IMR-90 (cell line): ENCODE measurements around the gene CDC73. TPM values are rescaled to one million over a fixed set of nuclear protein-coding genes. Genes with fewer than 3 reads are reported as not detected.
A peak's percentile ranks its signal among the peaks of the same experiment; 100 is the strongest.

Experiments used
- ATAC-seq: fragments of 200-7000 bp; cut with Tn5 transposase; 2 replicates; pipeline ENCODE4 v1.9.1; 2020; ENCODE audit warnings: low read depth, mild to moderate bottlenecking, moderate library complexity
- BruUV-seq: library from RNA; stranded (reverse); fragments of 400-500 nt; replicated peaks from 2 replicates; lab custom pipeline; 2021; lab: Mats Ljungman, UMichigan
- CTCF ChIA-PET: fragments of 300-600 bp; formaldehyde crosslinking; extraction: SDS; loops from one replicate; lab custom pipeline; 2021; ENCODE audit warnings: antibody characterized with exemption; lab: Yijun Ruan, JAX
- POLR2A ChIA-PET: fragments of 300-600 bp; sonication (Branson Sonifier 250); formaldehyde crosslinking; loops from one replicate; lab custom pipeline; 2022; ENCODE audit warnings: antibody characterized with exemption; ENCODE audit not compliant: unreplicated experiment; lab: Charles Lee
- DNase-seq: peaks from one replicate; pipeline ENCODE4 v3.0.0; 2013
- H2AFZ ChIP-seq: replicated peaks from 2 replicates; pipeline ENCODE3; 2013; ENCODE audit warnings: low read length, mild to moderate bottlenecking; ENCODE audit not compliant: poor library complexity
- H2AK5ac ChIP-seq: 2 replicates; pipeline ENCODE4 v1.6.1; 2013; ENCODE audit warnings: low read depth, low read length, inconsistent platforms
- H2AK9ac ChIP-seq: replicated peaks from 2 replicates; pipeline ENCODE3; 2013; ENCODE audit warnings: mild to moderate bottlenecking, low read depth, low read length, moderate library complexity; ENCODE audit not compliant: poor library complexity
- H2BK120ac ChIP-seq: 2 replicates; pipeline ENCODE4 v1.6.1; 2013; ENCODE audit warnings: low read depth, low read length, inconsistent platforms
- H2BK15ac ChIP-seq: 3 replicates; pipeline ENCODE4 v1.6.1; 2013; ENCODE audit warnings: low read depth, low read length, inconsistent platforms
- H2BK20ac ChIP-seq: 2 replicates; pipeline ENCODE4 v1.6.1; 2013; ENCODE audit warnings: low read depth, mild to moderate bottlenecking, inconsistent platforms, low read length, moderate library complexity
- H2BK5ac ChIP-seq: 2 replicates; pipeline ENCODE4 v1.6.1; 2013; ENCODE audit warnings: mild to moderate bottlenecking, low read depth, low read length, inconsistent platforms; ENCODE audit not compliant: poor library complexity, severe bottlenecking
- H3K14ac ChIP-seq: replicated peaks from 2 replicates; pipeline ENCODE4 v1.6.1; 2013; ENCODE audit warnings: low read depth, low read length, inconsistent platforms
- H3K18ac ChIP-seq: 2 replicates; pipeline ENCODE4 v1.6.1; 2013; ENCODE audit warnings: low read depth, low read length, control low read depth
- H3K23ac ChIP-seq: 2 replicates; pipeline ENCODE4 v1.6.1; 2013; ENCODE audit warnings: low read depth, low read length, inconsistent platforms
- H3K27ac ChIP-seq: 2 replicates; pipeline ENCODE4 v1.5.1; 2013; ENCODE audit warnings: mild to moderate bottlenecking, control low read depth, low read length; ENCODE audit not compliant: insufficient read depth
- H3K27me3 ChIP-seq: 2 replicates; pipeline ENCODE4 v1.6.1; 2013; ENCODE audit warnings: low read length; ENCODE audit not compliant: control insufficient read depth, insufficient read depth
- H3K36me3 ChIP-seq: 2 replicates; pipeline ENCODE4 v1.6.1; 2013; ENCODE audit warnings: low read length, mixed read lengths; ENCODE audit not compliant: control insufficient read depth, insufficient read depth
- H3K4ac ChIP-seq: 2 replicates; pipeline ENCODE4 v1.6.1; 2013; ENCODE audit warnings: low read depth, low read length, inconsistent platforms
- H3K4me1 ChIP-seq: 2 replicates; pipeline ENCODE4 v1.6.1; 2013; ENCODE audit warnings: low read length, mixed read lengths; ENCODE audit not compliant: control insufficient read depth, insufficient read depth
- H3K4me2 ChIP-seq: 2 replicates; pipeline ENCODE4 v1.6.1; 2013; ENCODE audit warnings: low read depth, mild to moderate bottlenecking, control low read depth, low read length, moderate library complexity
- H3K4me3 ChIP-seq: 2 replicates; pipeline ENCODE4 v1.5.1; 2013; ENCODE audit warnings: low read depth, mild to moderate bottlenecking, control low read depth, low read length, moderate library complexity; ENCODE audit not compliant: insufficient read depth
- H3K56ac ChIP-seq: 2 replicates; pipeline ENCODE4 v1.6.1; 2013; ENCODE audit warnings: low read length, inconsistent platforms; ENCODE audit not compliant: insufficient read depth; ENCODE audit errors: extremely low read depth
- H3K79me1 ChIP-seq, 2 experiments: 2 replicates each; pipeline ENCODE4 v1.6.1; 2013; ENCODE audit warnings: low read length in 2 of 2, inconsistent platforms in 1 of 2, low read depth in 1 of 2
- H3K9ac ChIP-seq: 2 replicates; pipeline ENCODE4 v1.6.1; 2013; ENCODE audit warnings: low read depth, low read length, control low read depth
- H3K9me1 ChIP-seq: 2 replicates; pipeline ENCODE4 v1.6.1; 2013; ENCODE audit warnings: low read length, inconsistent platforms; ENCODE audit not compliant: insufficient read depth
- H3K9me3 ChIP-seq: 2 replicates; pipeline ENCODE4 v1.6.1; 2013; ENCODE audit warnings: low read length; ENCODE audit not compliant: control insufficient read depth, insufficient read depth
- H4K20me1 ChIP-seq: 2 replicates; pipeline ENCODE4 v1.6.1; 2013; ENCODE audit warnings: low read length, inconsistent platforms; ENCODE audit not compliant: insufficient read depth
- H4K5ac ChIP-seq: 2 replicates; pipeline ENCODE4 v1.6.1; 2013; ENCODE audit warnings: mild to moderate bottlenecking, low read depth, low read length, control low read depth
- H4K8ac ChIP-seq, 2 experiments: 2 replicates each; pipeline ENCODE4 v1.6.1; 2013; ENCODE audit warnings: low read depth in 2 of 2, low read length in 2 of 2, control low read depth in 1 of 2, inconsistent platforms in 1 of 2
- H4K91ac ChIP-seq: 2 replicates; pipeline ENCODE4 v1.6.1; 2013; ENCODE audit warnings: low read depth, low read length, inconsistent platforms; ENCODE audit not compliant: insufficient read depth
- BHLHE40 ChIP-seq: fragments of 150-350 bp; IDR thresholded peaks from 2 replicates; pipeline ENCODE4 v1.6.1; 2016; ENCODE audit warnings: mild to moderate bottlenecking, low read depth, low read length
- CEBPB ChIP-seq: IDR thresholded peaks from 2 replicates; pipeline ENCODE4 v1.6.1; 2012; ENCODE audit warnings: low read depth, low read length, improper control_type of control experiment
- CHD1 ChIP-seq: IDR thresholded peaks from 2 replicates; pipeline ENCODE4 v1.6.1; 2012; ENCODE audit warnings: low read depth, low read length, improper control_type of control experiment
- FOS ChIP-seq: fragments of 150-350 bp; IDR thresholded peaks from 2 replicates; pipeline ENCODE4 v1.6.1; 2016; ENCODE audit warnings: low read depth, low read length
- MAFK ChIP-seq: IDR thresholded peaks from 2 replicates; pipeline ENCODE4 v1.6.1; 2012; ENCODE audit warnings: low read depth, low read length, improper control_type of control experiment
- MAZ ChIP-seq: IDR thresholded peaks from 2 replicates; pipeline ENCODE4 v1.6.1; 2012; ENCODE audit warnings: low read depth, mild to moderate bottlenecking, low read length, improper control_type of control experiment, moderate library complexity, borderline replicate concordance
- MXI1 ChIP-seq: IDR thresholded peaks from 2 replicates; pipeline ENCODE4 v1.6.1; 2012; ENCODE audit warnings: low read depth, mild to moderate bottlenecking, low read length, moderate library complexity, borderline replicate concordance
- NFE2L2 ChIP-seq: fragments of 150-350 bp; IDR thresholded peaks from 2 replicates; pipeline ENCODE4 v1.6.1; 2016; ENCODE audit warnings: low read depth, mild to moderate bottlenecking, low read length
- POLR2A ChIP-seq: IDR thresholded peaks from 2 replicates; pipeline ENCODE4 v1.6.1; 2012; ENCODE audit warnings: mild to moderate bottlenecking, low read depth, low read length
- RAD21 ChIP-seq: IDR thresholded peaks from 2 replicates; pipeline ENCODE4 v1.6.1; 2012; ENCODE audit warnings: low read length, improper control_type of control experiment
- RCOR1 ChIP-seq: IDR thresholded peaks from 2 replicates; pipeline ENCODE4 v1.6.1; 2012; ENCODE audit warnings: mild to moderate bottlenecking, low read length, improper control_type of control experiment; ENCODE audit not compliant: insufficient replicate concordance
- RFX5 ChIP-seq: IDR thresholded peaks from 2 replicates; pipeline ENCODE4 v1.8.0; 2012; ENCODE audit warnings: low read depth, mild to moderate bottlenecking, low read length, moderate library complexity
- SMC3 ChIP-seq: fragments of 150-350 bp; IDR thresholded peaks from 2 replicates; pipeline ENCODE4 v1.6.1; 2016; ENCODE audit warnings: low read depth, mild to moderate bottlenecking, antibody characterized with exemption, low read length, moderate library complexity
- WGBS, 2 experiments: methylation state at CpG; one replicate each; pipeline versions ENCODE4 v1.1.5 to v1.1.7; 2013; ENCODE audit warnings: missing lambda C conversion rate in 2 of 2; ENCODE audit not compliant: insufficient read length in 1 of 2; ENCODE audit errors: extremely low coverage in 2 of 2; 5-methylcytosine and 5-hydroxymethylcytosine counted together
- dilution Hi-C: fragments of 300-500 bp; cut with HindIII; formaldehyde crosslinking; loops from one replicate; pipeline ENCODE4 v1.14.3; 2018; ENCODE audit warnings: low sequenced_read_pairs; ENCODE audit not compliant: unreplicated experiment
- in situ Hi-C: fragments of 300-500 bp; cut with MboI; formaldehyde crosslinking; loops from 3 replicates; pipeline ENCODE4 v1.14.3; 2019; ENCODE audit warnings: low sequenced_read_pairs, inconsistent platforms, mixed read lengths
- intact Hi-C: fragments of 100-400 bp; cut with micrococcal nuclease; formaldehyde crosslinking; loops from 2 replicates; pipeline ENCODE4 v1.10.0; 2022
- polyA plus RNA-seq, 3 experiments: library from polyadenylated mRNA; depleted of rRNA; stranded (reverse); fragments of >200 nt; gene quantifications; 2 replicates each; pipeline ENCODE4 v1.2.3, GENCODE V29; 2012; ENCODE audit warnings: low replicate concordance in 1 of 3
- total RNA-seq: library from RNA; depleted of rRNA; stranded (reverse); fragments of >200 nt; gene quantifications from 2 replicates; pipeline ENCODE4 v1.2.3, GENCODE V29; 2012
- TF ChIP-seq, protein P1 (sequence below): fragments of 150-350 bp; IDR thresholded peaks from 2 replicates; pipeline ENCODE4 v1.6.1; 2017; ENCODE audit warnings: mild to moderate bottlenecking, antibody characterized with exemption, low read length, low read depth
- TF ChIP-seq, protein P2 (sequence below): conservative IDR thresholded peaks from 2 replicates; pipeline ENCODE4 v1.5.1; 2012; ENCODE audit warnings: mild to moderate bottlenecking, low read depth, low read length, improper control_type of control experiment
- TF ChIP-seq, protein P3 (sequence below): fragments of 150-350 bp; IDR thresholded peaks from 2 replicates; pipeline ENCODE4 v1.6.1; 2016; ENCODE audit warnings: low read depth, mild to moderate bottlenecking, low read length, moderate library complexity, borderline replicate concordance

The CDC73 gene
- total and polyA plus RNA-seq, 2 of the 4 experiments (the other 2 are of a cell fraction): 22.1 to 29.6 TPM

DNA sequence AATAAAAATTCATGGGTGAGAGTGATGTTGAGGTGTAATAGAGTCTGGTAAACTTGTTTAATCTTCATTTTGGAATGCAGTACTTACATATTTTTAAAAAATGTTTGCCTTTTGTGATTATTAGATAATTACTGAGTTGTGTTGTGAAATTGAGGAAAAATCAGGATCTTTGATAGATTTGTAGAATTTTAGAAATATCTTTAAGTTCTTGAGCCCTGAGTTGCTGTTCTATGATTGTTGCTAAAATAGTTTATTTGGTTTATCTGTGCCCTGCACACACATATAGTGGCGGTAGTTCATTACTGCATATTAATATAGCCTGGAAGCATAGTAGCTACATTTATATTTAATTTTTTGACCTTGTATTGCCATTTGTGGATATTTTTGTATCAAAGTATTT, 62.9 kb downstream of the CDC73 start:
- H4K8ac ChIP-seq: no peak overlapping the region; a peak in 1 of 4 replicates
- peak overlapping the region; percentile 99 for H3K4me2 ChIP-seq
- no peak overlapping the region for H2BK120ac ChIP-seq
- dilution Hi-C loops: no loop called here
- WGBS, 2 experiments: no CpG with 5 or more reads among the region's 1 CpG
- peaks cover 8% of the 10 kb centered on the region for H3K4me1 ChIP-seq
- no peak overlapping the region for H3K4ac ChIP-seq
- BruUV-seq: no TSS peak
- no peaks in the 10 kb centered on the region for H3K36me3 ChIP-seq
- DNase-seq (no peak), ATAC-seq (no peak)
- H4K91ac ChIP-seq: no peak overlapping the region
- H2AFZ ChIP-seq: no peak overlapping the region
- no peaks in the 10 kb centered on the region for H3K9me1 ChIP-seq
- H3K79me1 ChIP-seq: peaks cover 6 to 42% of the 10 kb centered on the region in 2 experiments; a peak in 3 of 4 replicates
- in situ Hi-C loops: loop anchor here (25.0 kb wide), 2 partner anchors 378 to 1103 kb away; no protein-coding TSS in a partner anchor
- intact Hi-C loops: loop anchor here (10.0 kb wide), 3 partner anchors 380 to 960 kb away; no protein-coding TSS in a partner anchor
- H2BK20ac ChIP-seq: no peak overlapping the region
- no peak overlapping the region for H3K27ac ChIP-seq
- no peaks in the 10 kb centered on the region for H3K9me3 ChIP-seq
- CTCF ChIA-PET: interaction anchor here (0.6 to 0.7 kb wide), 2 partner anchors 127 to 470 kb away, joined by 3 to 4 read pairs; no protein-coding TSS in a partner anchor
- no peak overlapping the region; the same call in 1 of the 2 replicates for H3K23ac ChIP-seq
- no peak overlapping the region for H2AK9ac ChIP-seq
- no peak overlapping the region for H2BK15ac ChIP-seq
- H2BK5ac ChIP-seq: peak overlapping the region; percentile 63
- H3K9ac ChIP-seq: peak overlapping the region; percentile 41; the same call in 1 of the 2 replicates
- H2AK5ac ChIP-seq: no peak overlapping the region
- H4K5ac ChIP-seq: no peak overlapping the region
- H4K20me1 ChIP-seq: peaks cover 7% of the 10 kb centered on the region; the same call in 1 of the 2 replicates
- POLR2A ChIA-PET: no interaction called here
- no peak overlapping the region for H3K56ac ChIP-seq
- TF ChIP-seq CEBPB: no peak
- TF ChIP-seq RCOR1: no peak
- TF ChIP-seq RFX5: no peak
- TF ChIP-seq, protein P1, sequence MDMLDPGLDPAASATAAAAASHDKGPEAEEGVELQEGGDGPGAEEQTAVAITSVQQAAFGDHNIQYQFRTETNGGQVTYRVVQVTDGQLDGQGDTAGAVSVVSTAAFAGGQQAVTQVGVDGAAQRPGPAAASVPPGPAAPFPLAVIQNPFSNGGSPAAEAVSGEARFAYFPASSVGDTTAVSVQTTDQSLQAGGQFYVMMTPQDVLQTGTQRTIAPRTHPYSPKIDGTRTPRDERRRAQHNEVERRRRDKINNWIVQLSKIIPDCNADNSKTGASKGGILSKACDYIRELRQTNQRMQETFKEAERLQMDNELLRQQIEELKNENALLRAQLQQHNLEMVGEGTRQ: no peak
- TF ChIP-seq, protein P2, sequence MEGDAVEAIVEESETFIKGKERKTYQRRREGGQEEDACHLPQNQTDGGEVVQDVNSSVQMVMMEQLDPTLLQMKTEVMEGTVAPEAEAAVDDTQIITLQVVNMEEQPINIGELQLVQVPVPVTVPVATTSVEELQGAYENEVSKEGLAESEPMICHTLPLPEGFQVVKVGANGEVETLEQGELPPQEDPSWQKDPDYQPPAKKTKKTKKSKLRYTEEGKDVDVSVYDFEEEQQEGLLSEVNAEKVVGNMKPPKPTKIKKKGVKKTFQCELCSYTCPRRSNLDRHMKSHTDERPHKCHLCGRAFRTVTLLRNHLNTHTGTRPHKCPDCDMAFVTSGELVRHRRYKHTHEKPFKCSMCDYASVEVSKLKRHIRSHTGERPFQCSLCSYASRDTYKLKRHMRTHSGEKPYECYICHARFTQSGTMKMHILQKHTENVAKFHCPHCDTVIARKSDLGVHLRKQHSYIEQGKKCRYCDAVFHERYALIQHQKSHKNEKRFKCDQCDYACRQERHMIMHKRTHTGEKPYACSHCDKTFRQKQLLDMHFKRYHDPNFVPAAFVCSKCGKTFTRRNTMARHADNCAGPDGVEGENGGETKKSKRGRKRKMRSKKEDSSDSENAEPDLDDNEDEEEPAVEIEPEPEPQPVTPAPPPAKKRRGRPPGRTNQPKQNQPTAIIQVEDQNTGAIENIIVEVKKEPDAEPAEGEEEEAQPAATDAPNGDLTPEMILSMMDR: no peak
- no peak for TF ChIP-seq CHD1
- TF ChIP-seq MAZ: no peak
- no peak for TF ChIP-seq MXI1
- no peak for TF ChIP-seq SMC3
- TF ChIP-seq FOS: no peak
- TF ChIP-seq POLR2A: no peak
- no peak for TF ChIP-seq RAD21
- TF ChIP-seq MAFK: no peak
- TF ChIP-seq, protein P3, sequence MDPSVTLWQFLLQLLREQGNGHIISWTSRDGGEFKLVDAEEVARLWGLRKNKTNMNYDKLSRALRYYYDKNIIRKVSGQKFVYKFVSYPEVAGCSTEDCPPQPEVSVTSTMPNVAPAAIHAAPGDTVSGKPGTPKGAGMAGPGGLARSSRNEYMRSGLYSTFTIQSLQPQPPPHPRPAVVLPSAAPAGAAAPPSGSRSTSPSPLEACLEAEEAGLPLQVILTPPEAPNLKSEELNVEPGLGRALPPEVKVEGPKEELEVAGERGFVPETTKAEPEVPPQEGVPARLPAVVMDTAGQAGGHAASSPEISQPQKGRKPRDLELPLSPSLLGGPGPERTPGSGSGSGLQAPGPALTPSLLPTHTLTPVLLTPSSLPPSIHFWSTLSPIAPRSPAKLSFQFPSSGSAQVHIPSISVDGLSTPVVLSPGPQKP: no peak
- no peak for TF ChIP-seq NFE2L2
- TF ChIP-seq BHLHE40: no peak
- no peaks in the 10 kb centered on the region for H3K27me3 ChIP-seq
- no peak overlapping the region for H3K18ac ChIP-seq
- no peak overlapping the region for H3K14ac ChIP-seq
- H3K4me3 ChIP-seq: peak overlapping the region; percentile 60; the same call in 1 of the 2 replicates
